Caco-2 (cell line): ENCODE data around the gene B3GNT9. TPM values are rescaled to one million over a fixed set of nuclear protein-coding genes. Genes with fewer than 3 reads are reported as not detected.

Experiments used
- BruUV-seq: library from RNA; stranded (reverse); fragments of 400-500 nt; replicated peaks from 2 replicates; lab custom pipeline; 2021; lab: Mats Ljungman, UMichigan
- CTCF ChIA-PET: fragments of 300-600 bp; sonication (Branson Sonifier 250); formaldehyde crosslinking; loops from one replicate; lab custom pipeline; 2022; ENCODE audit warnings: antibody characterized with exemption; lab: Charles Lee
- POLR2A ChIA-PET: fragments of 300-600 bp; sonication (Branson Sonifier 250); formaldehyde crosslinking; loops from one replicate; lab custom pipeline; 2022; ENCODE audit warnings: antibody characterized with exemption; lab: Charles Lee
- DNase-seq, 2 experiments: peaks; one replicate each; pipeline versions ENCODE4 v3.0.0 to v3.0.0-alpha.2; 2020 to 2022
- H3K27me3 ChIP-seq: replicated peaks from 2 replicates; pipeline ENCODE4 v1.6.0; 2011; ENCODE audit warnings: low read length; ENCODE audit not compliant: control insufficient read depth, insufficient read depth
- H3K36me3 ChIP-seq: 2 replicates; pipeline ENCODE4 v1.5.1; 2011; ENCODE audit warnings: low read length; ENCODE audit not compliant: control insufficient read depth, insufficient read depth
- H3K4me1 ChIP-seq: fragments of 250-450 bp; sonication (Bioruptor Pico); 2 replicates; pipeline ENCODE4 v1.5.1; 2020; ENCODE audit warnings: mild to moderate bottlenecking
- H3K4me3 ChIP-seq: 2 replicates; pipeline ENCODE4 v1.5.1; 2011; ENCODE audit warnings: low read depth, mild to moderate bottlenecking, control low read depth, low read length
- H3K9me3 ChIP-seq: fragments of 250-450 bp; sonication (Bioruptor Pico); 2 replicates; pipeline ENCODE4 v1.5.1; 2020; ENCODE audit warnings: mild to moderate bottlenecking, moderate library complexity
- H3K27ac Mint-ChIP-seq: one replicate; pipeline ENCODE4 v1.8.0; 2022; ENCODE audit warnings: mixed read lengths; ENCODE audit not compliant: unreplicated experiment
- H3K27me3 Mint-ChIP-seq: one replicate; pipeline ENCODE4 v1.8.0; 2022; ENCODE audit warnings: mixed read lengths; ENCODE audit not compliant: insufficient read depth, unreplicated experiment
- H3K36me3 Mint-ChIP-seq: one replicate; pipeline ENCODE4 v1.8.0; 2022; ENCODE audit warnings: mild to moderate bottlenecking, mixed read lengths; ENCODE audit not compliant: insufficient read depth, unreplicated experiment
- H3K4me1 Mint-ChIP-seq: one replicate; pipeline ENCODE4 v1.8.0; 2022; ENCODE audit warnings: low read depth, mixed read lengths; ENCODE audit not compliant: unreplicated experiment
- H3K4me3 Mint-ChIP-seq: one replicate; pipeline ENCODE4 v1.8.0; 2022; ENCODE audit warnings: mild to moderate bottlenecking, moderate library complexity, mixed read lengths; ENCODE audit not compliant: unreplicated experiment
- H3K9me3 Mint-ChIP-seq: one replicate; pipeline ENCODE4 v1.8.0; 2022; ENCODE audit warnings: mixed read lengths; ENCODE audit not compliant: unreplicated experiment
- intact Hi-C: fragments of 100-400 bp; cut with micrococcal nuclease; formaldehyde crosslinking; loops from one replicate; pipeline ENCODE4 v1.10.0; 2022; ENCODE audit not compliant: unreplicated experiment
- total RNA-seq: library from RNA; stranded (reverse); gene quantifications from 2 replicates; pipeline ENCODE4 v1.2.3, GENCODE V29; 2022
- TF ChIP-seq, protein P1 (sequence below), 2 experiments: fragments of 200-600 bp in 1 of 2; IDR thresholded peaks; 1 replicate in 1 of 2; 2 replicates in 1 of 2; pipeline versions ENCODE4 v1.5.1 to v1.8.0; 2011 to 2022; ENCODE audit warnings: antibody characterized with exemption in 1 of 2, control low read depth in 1 of 2, inconsistent platforms in 1 of 2, low read depth in 1 of 2, low read length in 1 of 2, mild to moderate bottlenecking in 1 of 2, moderate library complexity in 1 of 2; ENCODE audit not compliant: insufficient read depth in 1 of 2, severe bottlenecking in 1 of 2, unreplicated experiment in 1 of 2

The B3GNT9 gene
- total RNA-seq, 1 experiment from 2014 or later = 11.6 TPM

DNA sequence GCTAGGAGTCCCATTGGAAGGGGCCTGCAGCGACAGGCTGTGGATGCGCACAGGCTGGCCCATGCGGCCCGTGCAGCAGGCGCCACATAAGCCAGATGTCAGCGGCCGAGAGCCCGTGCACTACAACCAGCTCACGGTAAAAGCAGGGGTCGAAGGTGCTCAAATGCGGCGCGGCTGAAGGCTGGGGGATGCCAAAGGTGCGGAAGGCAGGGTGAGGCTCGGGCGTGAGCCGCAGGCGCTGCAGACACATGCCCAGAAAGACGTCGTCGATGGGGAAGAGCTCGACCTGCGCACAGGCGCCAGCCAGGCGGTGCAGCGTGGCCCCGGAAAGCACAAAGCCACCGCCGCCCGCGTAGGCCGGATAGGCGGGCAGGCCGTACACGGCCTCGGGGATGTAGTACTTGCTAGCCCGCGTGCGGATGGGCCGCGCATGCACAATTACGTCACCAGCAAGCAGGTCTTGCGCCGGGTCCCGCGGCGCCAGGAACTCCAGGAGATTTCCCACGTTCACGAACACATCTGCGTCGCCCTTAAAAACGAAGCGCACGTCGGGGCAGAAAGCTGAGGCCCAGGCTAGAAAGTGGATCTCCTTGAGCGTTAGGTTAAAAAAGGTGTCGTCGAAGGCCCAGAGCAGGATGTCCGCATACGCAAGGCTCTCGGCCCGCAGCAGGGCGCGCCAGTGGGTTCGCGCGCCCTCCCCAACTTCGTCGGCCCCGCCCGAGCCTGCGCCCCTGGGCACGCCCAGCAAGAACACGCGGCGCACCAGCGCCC is 1.3 kb downstream of the B3GNT9 start:
- CTCF ChIA-PET = interaction anchor here (0.8 kb wide), 1 partner anchor 35 kb away, joined by 3 read pairs; no protein-coding TSS in a partner anchor
- H3K36me3 ChIP-seq = peaks cover 4% of the 10 kb centered on the region; the same call in 1 of the 2 replicates
- intact Hi-C loops = loop anchor here (2.0 kb wide), 2 partner anchors 41 to 195 kb away; partner anchors contain the start of gene PHAF1

DNA sequence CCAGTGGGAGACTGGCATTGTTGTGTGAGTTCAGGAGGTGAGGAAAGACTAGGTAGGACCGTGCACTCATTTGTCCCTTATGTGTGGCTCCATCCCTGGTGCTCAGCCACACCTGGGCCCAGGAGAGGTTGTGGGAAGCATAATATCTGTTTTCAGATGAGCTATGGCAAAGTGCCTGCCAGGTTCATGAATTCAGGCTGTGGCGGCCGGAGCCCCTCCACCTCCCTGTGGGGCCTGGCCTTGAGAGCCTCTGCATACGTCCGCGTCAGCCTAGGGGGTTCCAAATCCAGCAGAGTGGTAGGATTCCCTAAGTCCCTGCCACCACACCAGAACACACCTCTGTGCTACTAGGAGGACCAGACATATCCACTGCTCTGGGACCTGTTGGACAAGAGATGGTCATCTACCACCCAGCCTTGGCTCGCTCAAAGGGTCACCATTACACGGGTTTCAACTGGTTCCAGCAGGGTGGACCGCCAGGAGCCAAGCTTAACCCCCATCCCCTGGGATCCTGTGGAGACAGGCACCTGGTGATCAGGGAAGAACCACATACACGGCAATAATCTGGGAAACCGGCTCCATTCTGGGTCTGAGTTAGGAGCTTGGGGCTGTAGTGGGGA is 2.0 kb downstream of the B3GNT9 start:
- Mint-ChIP-seq H3K27me3 (no peaks in the 10 kb centered on the region), H3K4me1 (no peaks in the 10 kb centered on the region), H3K9me3 (no peaks in the 10 kb centered on the region), H3K36me3 (peaks cover 56% of the 10 kb centered on the region), H3K4me3 (peak overlapping the region; percentile 47), H3K27ac (no peak overlapping the region)
- POLR2A ChIA-PET = no interaction called here
- Histone ChIP-seq H3K4me1 (no peaks in the 10 kb centered on the region; the same call in none of the 2 replicates), H3K9me3 (no peaks in the 10 kb centered on the region), H3K4me3 (no peak overlapping the region), H3K27me3 (no peaks in the 10 kb centered on the region), H3K36me3 (peaks cover 4% of the 10 kb centered on the region; the same call in 1 of the 2 replicates)
- intact Hi-C loops = no loop called here
- DNase-seq = no peak
- no TSS peak for BruUV-seq
- CTCF ChIA-PET = interaction anchor here (0.6 to 0.8 kb wide), 2 partner anchors 36 to 107 kb away, joined by 3 to 6 read pairs; no protein-coding TSS in a partner anchor
- TF ChIP-seq, protein P1, sequence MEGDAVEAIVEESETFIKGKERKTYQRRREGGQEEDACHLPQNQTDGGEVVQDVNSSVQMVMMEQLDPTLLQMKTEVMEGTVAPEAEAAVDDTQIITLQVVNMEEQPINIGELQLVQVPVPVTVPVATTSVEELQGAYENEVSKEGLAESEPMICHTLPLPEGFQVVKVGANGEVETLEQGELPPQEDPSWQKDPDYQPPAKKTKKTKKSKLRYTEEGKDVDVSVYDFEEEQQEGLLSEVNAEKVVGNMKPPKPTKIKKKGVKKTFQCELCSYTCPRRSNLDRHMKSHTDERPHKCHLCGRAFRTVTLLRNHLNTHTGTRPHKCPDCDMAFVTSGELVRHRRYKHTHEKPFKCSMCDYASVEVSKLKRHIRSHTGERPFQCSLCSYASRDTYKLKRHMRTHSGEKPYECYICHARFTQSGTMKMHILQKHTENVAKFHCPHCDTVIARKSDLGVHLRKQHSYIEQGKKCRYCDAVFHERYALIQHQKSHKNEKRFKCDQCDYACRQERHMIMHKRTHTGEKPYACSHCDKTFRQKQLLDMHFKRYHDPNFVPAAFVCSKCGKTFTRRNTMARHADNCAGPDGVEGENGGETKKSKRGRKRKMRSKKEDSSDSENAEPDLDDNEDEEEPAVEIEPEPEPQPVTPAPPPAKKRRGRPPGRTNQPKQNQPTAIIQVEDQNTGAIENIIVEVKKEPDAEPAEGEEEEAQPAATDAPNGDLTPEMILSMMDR (IDR thresholded peaks at IDR 0.05; ENCODE audit: insufficient read depth in 1 of 2, low read depth in 1 of 2, low read length in 1 of 2, severe bottlenecking in 1 of 2, unreplicated experiment in 1 of 2) = no peak

More for the DNA sequence above, 1.3 kb downstream of the B3GNT9 start:
- Mint-ChIP-seq H3K4me1 (no peaks in the 10 kb centered on the region), H3K27ac (no peak overlapping the region), H3K27me3 (no peaks in the 10 kb centered on the region), H3K4me3 (peak overlapping the region; percentile 47), H3K36me3 (peaks cover 49% of the 10 kb centered on the region), H3K9me3 (no peaks in the 10 kb centered on the region)
- DNase-seq = no peak
- Histone ChIP-seq H3K9me3 (no peaks in the 10 kb centered on the region), H3K4me1 (no peaks in the 10 kb centered on the region; the same call in none of the 2 replicates), H3K4me3 (no peak overlapping the region), H3K27me3 (no peaks in the 10 kb centered on the region)
- POLR2A ChIA-PET = no interaction called here
- TF ChIP-seq, protein P1 (IDR thresholded peaks at IDR 0.05; ENCODE audit: insufficient read depth in 1 of 2, low read depth in 1 of 2, low read length in 1 of 2, severe bottlenecking in 1 of 2, unreplicated experiment in 1 of 2) = no peak
- BruUV-seq = no TSS peak

- BruUV-seq = TSS peak; percentile 34
- Histone ChIP-seq H3K27me3 (no peaks in the 10 kb centered on the region), H3K4me1 (no peaks in the 10 kb centered on the region; the same call in none of the 2 replicates), H3K9me3 (no peaks in the 10 kb centered on the region), H3K36me3 (peaks cover 4% of the 10 kb centered on the region; the same call in 1 of the 2 replicates), H3K4me3 (no peak overlapping the region)
- ChIA-PET CTCF (interaction anchor here (0.6 kb wide), 1 partner anchor 107 kb away, joined by 6 read pairs; no protein-coding TSS in a partner anchor), POLR2A (no interaction called here)
- Mint-ChIP-seq H3K4me3 (no peak overlapping the region), H3K27ac (no peak overlapping the region), H3K36me3 (peaks cover 61% of the 10 kb centered on the region), H3K27me3 (no peaks in the 10 kb centered on the region), H3K9me3 (no peaks in the 10 kb centered on the region), H3K4me1 (no peaks in the 10 kb centered on the region)
- TF ChIP-seq, protein P1 (IDR thresholded peaks at IDR 0.05; ENCODE audit: insufficient read depth in 1 of 2, low read depth in 1 of 2, low read length in 1 of 2, severe bottlenecking in 1 of 2, unreplicated experiment in 1 of 2) = no peak
- intact Hi-C loops = no loop called here
- DNase-seq = no peak
Observed at GRCh38 chr16:67148221-67148620, 2.6 kb downstream of the B3GNT9 start.
